MCF 10A (cell line): Measurements from ENCODE around the gene APBB1. TPM values are rescaled to one million over a fixed set of nuclear protein-coding genes. Genes with fewer than 3 reads are reported as not detected.

Experiments used
- BruUV-seq: library from RNA; stranded (reverse); fragments of 400-500 nt; replicated peaks from 2 replicates; lab custom pipeline; 2021; lab: Mats Ljungman, UMichigan
- CTCF ChIA-PET: fragments of 300-600 bp; sonication (Branson Sonifier 250); formaldehyde crosslinking; extraction: SDS; loops from one replicate; lab custom pipeline; 2021; ENCODE audit warnings: antibody characterized with exemption, inconsistent platforms; lab: Yijun Ruan, JAX
- POLR2A ChIA-PET: fragments of 300-600, 350-650 bp; sonication (Branson Sonifier 250); formaldehyde crosslinking; extraction: SDS; loops from one replicate; lab custom pipeline; 2020; ENCODE audit warnings: antibody characterized with exemption, inconsistent platforms; lab: Yijun Ruan, JAX
- DNase-seq: peaks from one replicate; pipeline ENCODE4 v3.0.0-alpha.2; 2018; ENCODE audit not compliant: unreplicated experiment
- H3K27ac Mint-ChIP-seq: one replicate; pipeline ENCODE4 v1.8.0; 2022; ENCODE audit warnings: mild to moderate bottlenecking, low read depth, mixed read lengths; ENCODE audit not compliant: unreplicated experiment
- H3K27me3 Mint-ChIP-seq: one replicate; pipeline ENCODE4 v1.8.0; 2022; ENCODE audit warnings: mixed read lengths; ENCODE audit not compliant: insufficient read depth, unreplicated experiment
- H3K36me3 Mint-ChIP-seq: one replicate; pipeline ENCODE4 v1.8.0; 2022; ENCODE audit warnings: mild to moderate bottlenecking, moderate library complexity, mixed read lengths; ENCODE audit not compliant: insufficient read depth, unreplicated experiment
- H3K4me1 Mint-ChIP-seq: one replicate; pipeline ENCODE4 v1.8.0; 2022; ENCODE audit warnings: mixed read lengths; ENCODE audit not compliant: insufficient read depth, unreplicated experiment
- H3K4me3 Mint-ChIP-seq: one replicate; pipeline ENCODE4 v1.8.0; 2022; ENCODE audit warnings: mild to moderate bottlenecking, moderate library complexity, mixed read lengths; ENCODE audit not compliant: unreplicated experiment
- H3K9me3 Mint-ChIP-seq: one replicate; pipeline ENCODE4 v1.8.0; 2022; ENCODE audit warnings: mixed read lengths; ENCODE audit not compliant: unreplicated experiment
- CTCF ChIP-seq: fragments of 200-600 bp; IDR thresholded peaks from one replicate; pipeline ENCODE4 v1.8.0; 2022; ENCODE audit warnings: antibody characterized with exemption, mild to moderate bottlenecking; ENCODE audit not compliant: unreplicated experiment
- intact Hi-C: fragments of 100-400 bp; cut with micrococcal nuclease; formaldehyde crosslinking; loops from 2 replicates; pipeline ENCODE4 v1.14.1; 2022
- total RNA-seq: library from RNA; stranded (reverse); gene quantifications from 2 replicates; pipeline ENCODE4 v1.2.3, GENCODE V29; 2022

Gene APBB1
- total RNA-seq, 1 experiment from 2014 or later: 0.89 TPM

GRCh38 chr11:6418557-6419008 lies 311 bp downstream of the APBB1 start:
- CTCF ChIA-PET: interaction anchor here (0.8 to 1.6 kb wide), 6 partner anchors 25 to 95 kb away, joined by 3 to 15 read pairs (median 4); no protein-coding TSS in a partner anchor
- H3K4me1 Mint-ChIP-seq: no peaks in the 10 kb centered on the region
- no peaks in the 10 kb centered on the region for H3K36me3 Mint-ChIP-seq
- H3K9me3 Mint-ChIP-seq: no peaks in the 10 kb centered on the region
- H3K27me3 Mint-ChIP-seq: peaks cover 32% of the 10 kb centered on the region
- intact Hi-C loops: no loop called here
- BruUV-seq: no TSS peak
- no peak overlapping the region for H3K27ac Mint-ChIP-seq
- DNase-seq: no peak
- POLR2A ChIA-PET: interaction anchor here (1.1 to 1.4 kb wide), 4 partner anchors 28 to 99 kb away, joined by 4 to 10 read pairs (median 8); partner anchors contain the start of genes ARFIP2, SMPD1 and TIMM10B
- TF ChIP-seq CTCF: no peak
- no peak overlapping the region for H3K4me3 Mint-ChIP-seq

DNA sequence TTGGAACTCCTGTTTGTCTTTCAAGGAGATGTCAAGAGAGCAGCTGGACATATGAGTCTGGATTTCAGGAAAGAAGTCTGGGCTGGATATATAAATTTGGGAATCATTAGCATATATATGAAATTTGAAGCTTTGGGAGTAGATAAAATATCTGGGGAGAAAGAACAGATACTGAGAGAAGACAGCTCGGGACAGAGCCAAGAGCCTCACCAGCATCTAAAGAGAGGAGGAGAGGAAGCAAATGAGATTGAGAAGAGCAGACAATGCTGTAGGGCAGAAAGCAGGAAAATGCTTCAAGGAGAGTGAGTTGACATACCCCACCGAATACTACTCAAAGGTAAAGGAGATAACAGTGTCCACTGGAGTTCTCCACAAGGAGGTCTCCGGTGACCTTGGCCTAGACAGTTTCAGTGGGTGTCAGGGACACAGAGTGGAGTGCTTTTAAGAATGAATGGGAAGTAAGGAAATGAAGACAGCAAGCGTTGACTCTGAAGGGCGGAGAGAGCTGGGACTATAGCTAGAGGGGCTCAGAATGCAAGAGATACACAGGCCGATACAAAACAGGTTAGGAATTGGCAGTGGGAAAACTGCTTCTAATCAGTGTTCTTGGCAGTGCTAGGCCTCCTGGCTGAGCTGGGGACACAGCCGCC lies 862 bp downstream of the APBB1 start:
- TF ChIP-seq CTCF: no peak
- Mint-ChIP-seq H3K36me3 (no peaks in the 10 kb centered on the region), H3K27me3 (peaks cover 26% of the 10 kb centered on the region), H3K27ac (no peak overlapping the region), H3K9me3 (no peaks in the 10 kb centered on the region), H3K4me1 (no peaks in the 10 kb centered on the region), H3K4me3 (no peak overlapping the region)
- BruUV-seq: no TSS peak
- no peak for DNase-seq
- CTCF ChIA-PET: interaction anchor here (0.6 to 1.7 kb wide), 8 partner anchors 9 to 266 kb away, joined by 3 to 7 read pairs (median 4); no protein-coding TSS in a partner anchor
- intact Hi-C loops: no loop called here
- POLR2A ChIA-PET: interaction anchor here (1.5 kb wide), 1 partner anchor 9 kb away, joined by 4 read pairs; no protein-coding TSS in a partner anchor

- Mint-ChIP-seq H3K4me3 (no peak overlapping the region), H3K36me3 (no peaks in the 10 kb centered on the region), H3K4me1 (no peaks in the 10 kb centered on the region), H3K27me3 (peaks cover 5% of the 10 kb centered on the region), H3K9me3 (no peaks in the 10 kb centered on the region), H3K27ac (no peak overlapping the region)
- no peak for TF ChIP-seq CTCF
- ChIA-PET POLR2A (no interaction called here), CTCF (no interaction called here)
- intact Hi-C loops: no loop called here
- no peak for DNase-seq
- BruUV-seq: no TSS peak
Observed at GRCh38 chr11:6415797-6416196, 3.1 kb downstream of the APBB1 start.

- Mint-ChIP-seq H3K4me1 (no peaks in the 10 kb centered on the region), H3K27ac (no peak overlapping the region), H3K36me3 (no peaks in the 10 kb centered on the region), H3K9me3 (no peaks in the 10 kb centered on the region), H3K4me3 (no peak overlapping the region), H3K27me3 (no peaks in the 10 kb centered on the region)
- ChIA-PET CTCF (interaction anchor here (1.1 to 1.6 kb wide), 2 partner anchors 16 to 28 kb away, joined by 3 to 8 read pairs; no protein-coding TSS in a partner anchor), POLR2A (no interaction called here)
- intact Hi-C loops: no loop called here
- DNase-seq: no peak
- no TSS peak for BruUV-seq
- TF ChIP-seq CTCF: no peak
Observed at GRCh38 chr11:6414874-6415328, 4.0 kb downstream of the APBB1 start.
